Fibroblast of lung (primary cell): ENCODE data around the gene FANCI.

Source experiments
- EZH2 ChIP-seq: IDR thresholded peaks from 2 replicates; pipeline ENCODE4 v1.5.1; 2012; ENCODE audit warnings: low read length, control low read depth, mild to moderate bottlenecking; ENCODE audit errors: missing control alignments
- TF ChIP-seq, protein P1 (sequence below), 2 donors: IDR thresholded peaks in 1 of 2; conservative IDR thresholded peaks in 1 of 2; 1 replicate in 1 of 2; 2 replicates in 1 of 2; pipeline ENCODE4 v1.5.1; 2011 to 2012; ENCODE audit warnings: low read length in 2 of 2, control low read depth in 1 of 2, inconsistent platforms in 1 of 2, low read depth in 1 of 2, mild to moderate bottlenecking in 1 of 2

DNA sequence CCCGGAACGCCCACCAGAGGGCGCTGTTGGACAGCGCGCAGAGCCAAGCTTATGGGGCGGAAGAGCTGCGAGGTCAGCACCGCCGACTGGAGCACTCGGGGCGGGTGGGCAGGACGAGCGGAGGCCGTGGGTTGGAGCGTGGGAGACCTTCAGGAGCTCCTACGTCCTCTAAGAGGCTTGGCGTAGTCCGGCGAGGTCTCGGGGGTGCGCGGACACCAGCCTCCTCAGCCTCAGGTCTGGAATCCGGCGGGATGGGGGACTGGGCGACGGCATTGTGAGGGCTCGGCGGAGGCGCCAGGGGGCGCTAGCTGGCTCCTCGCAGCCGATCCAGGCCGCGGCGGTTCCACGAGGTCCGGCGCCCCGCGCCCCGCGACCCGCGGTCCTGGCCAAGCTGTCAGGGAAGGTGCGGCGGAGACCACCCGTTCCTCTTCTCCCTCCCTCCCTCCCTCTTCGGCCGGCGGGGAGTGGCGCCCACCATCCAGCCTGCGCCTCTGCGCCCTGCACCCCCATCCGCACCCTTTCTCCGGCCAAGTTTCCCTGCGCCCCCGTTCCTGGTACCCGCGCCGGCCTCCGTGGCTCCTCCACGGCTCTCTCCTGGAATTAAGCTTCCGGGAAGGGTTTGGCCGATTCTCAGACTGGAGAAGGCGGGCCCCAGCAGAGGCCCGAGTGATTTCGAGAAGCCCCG, 115.1 kb downstream of the FANCI start:
- TF ChIP-seq, protein P1, sequence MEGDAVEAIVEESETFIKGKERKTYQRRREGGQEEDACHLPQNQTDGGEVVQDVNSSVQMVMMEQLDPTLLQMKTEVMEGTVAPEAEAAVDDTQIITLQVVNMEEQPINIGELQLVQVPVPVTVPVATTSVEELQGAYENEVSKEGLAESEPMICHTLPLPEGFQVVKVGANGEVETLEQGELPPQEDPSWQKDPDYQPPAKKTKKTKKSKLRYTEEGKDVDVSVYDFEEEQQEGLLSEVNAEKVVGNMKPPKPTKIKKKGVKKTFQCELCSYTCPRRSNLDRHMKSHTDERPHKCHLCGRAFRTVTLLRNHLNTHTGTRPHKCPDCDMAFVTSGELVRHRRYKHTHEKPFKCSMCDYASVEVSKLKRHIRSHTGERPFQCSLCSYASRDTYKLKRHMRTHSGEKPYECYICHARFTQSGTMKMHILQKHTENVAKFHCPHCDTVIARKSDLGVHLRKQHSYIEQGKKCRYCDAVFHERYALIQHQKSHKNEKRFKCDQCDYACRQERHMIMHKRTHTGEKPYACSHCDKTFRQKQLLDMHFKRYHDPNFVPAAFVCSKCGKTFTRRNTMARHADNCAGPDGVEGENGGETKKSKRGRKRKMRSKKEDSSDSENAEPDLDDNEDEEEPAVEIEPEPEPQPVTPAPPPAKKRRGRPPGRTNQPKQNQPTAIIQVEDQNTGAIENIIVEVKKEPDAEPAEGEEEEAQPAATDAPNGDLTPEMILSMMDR (conservative IDR thresholded peaks at IDR 0.05 in 1 of 2, IDR thresholded peaks at IDR 0.05 in 1 of 2; ENCODE audit: low read depth in 1 of 2, low read length in 2 of 2) = peak; percentile 59 to 81
- no peak for TF ChIP-seq EZH2
